ENCODE measurements around the gene KHDRBS2. TPM values are rescaled to one million over a fixed set of nuclear protein-coding genes. Genes with fewer than 3 reads are reported as not detected.

Gene KHDRBS2
- total RNA-seq, 1 donor from 2014 or later, result not detected

GRCh38 chr6:62262283-62262682 is 23.7 kb downstream of the KHDRBS2 start:
- no peak overlapping the region for H3K4me3 ChIP-seq
- no peaks in the 10 kb centered on the region for H3K4me1 ChIP-seq
- DNase-seq, result no peak
- no peaks in the 10 kb centered on the region for H3K27me3 ChIP-seq (ENCODE audit: low read depth)
- H3K27ac ChIP-seq (replicated peaks), result no peak overlapping the region
- H3K9me3 ChIP-seq (replicated peaks), result no peaks in the 10 kb centered on the region
- TF ChIP-seq CTCF (IDR thresholded peaks at IDR 0.05; ENCODE audit: borderline replicate concordance), result no peak
- intact Hi-C loops (cut with micrococcal nuclease), result no loop called here
- no peaks in the 10 kb centered on the region for H3K36me3 ChIP-seq

- no peak overlapping the region for H3K4me3 ChIP-seq
- no peak overlapping the region for H3K27ac ChIP-seq (replicated peaks)
- H3K9me3 ChIP-seq (replicated peaks), result no peaks in the 10 kb centered on the region
- no peaks in the 10 kb centered on the region for H3K36me3 ChIP-seq
- H3K27me3 ChIP-seq (ENCODE audit: low read depth), result no peaks in the 10 kb centered on the region
- no peaks in the 10 kb centered on the region for H3K4me1 ChIP-seq
- no peak for TF ChIP-seq CTCF (IDR thresholded peaks at IDR 0.05; ENCODE audit: borderline replicate concordance)
- intact Hi-C loops (cut with micrococcal nuclease), result no loop called here
- DNase-seq, result no peak
These were observed 39.9 kb downstream of the KHDRBS2 start for GRCh38 chr6:62246087-62246486.

GRCh38 chr6:62236784-62237183 is 49.2 kb downstream of the KHDRBS2 start:
- no peak for DNase-seq
- intact Hi-C loops (cut with micrococcal nuclease), result no loop called here
- Histone ChIP-seq H3K27ac (replicated peaks) (no peak overlapping the region), H3K4me1 (no peaks in the 10 kb centered on the region), H3K9me3 (replicated peaks) (no peaks in the 10 kb centered on the region), H3K36me3 (no peaks in the 10 kb centered on the region), H3K27me3 (ENCODE audit: low read depth) (no peaks in the 10 kb centered on the region), H3K4me3 (no peak overlapping the region)
- TF ChIP-seq CTCF (IDR thresholded peaks at IDR 0.05; ENCODE audit: borderline replicate concordance), result no peak

GRCh38 chr6:62229231-62229630 is 56.8 kb downstream of the KHDRBS2 start:
- Histone ChIP-seq H3K27me3 (ENCODE audit: low read depth) (no peaks in the 10 kb centered on the region), H3K27ac (replicated peaks) (no peak overlapping the region), H3K9me3 (replicated peaks) (peaks cover 31% of the 10 kb centered on the region), H3K4me1 (no peaks in the 10 kb centered on the region), H3K4me3 (no peak overlapping the region), H3K36me3 (no peaks in the 10 kb centered on the region)
- DNase-seq, result no peak
- no peak for TF ChIP-seq CTCF (IDR thresholded peaks at IDR 0.05; ENCODE audit: borderline replicate concordance)
- intact Hi-C loops (cut with micrococcal nuclease), result no loop called here

GRCh38 chr6:62217866-62218265 is 68.2 kb downstream of the KHDRBS2 start:
- no peaks in the 10 kb centered on the region for H3K36me3 ChIP-seq
- no peak overlapping the region for H3K27ac ChIP-seq (replicated peaks)
- peaks cover 16% of the 10 kb centered on the region for H3K9me3 ChIP-seq (replicated peaks)
- H3K4me1 ChIP-seq, result no peaks in the 10 kb centered on the region
- no peak overlapping the region for H3K4me3 ChIP-seq
- no peaks in the 10 kb centered on the region for H3K27me3 ChIP-seq (ENCODE audit: low read depth)
- TF ChIP-seq CTCF (IDR thresholded peaks at IDR 0.05; ENCODE audit: borderline replicate concordance), result no peak
- DNase-seq, result no peak
- intact Hi-C loops (cut with micrococcal nuclease), result no loop called here

GRCh38 chr6:62202078-62202477 is 83.9 kb downstream of the KHDRBS2 start:
- no peak for DNase-seq
- no peak for TF ChIP-seq CTCF (IDR thresholded peaks at IDR 0.05; ENCODE audit: borderline replicate concordance)
- intact Hi-C loops (cut with micrococcal nuclease), result no loop called here
- Histone ChIP-seq H3K4me1 (no peaks in the 10 kb centered on the region), H3K4me3 (no peak overlapping the region), H3K36me3 (no peaks in the 10 kb centered on the region), H3K27ac (replicated peaks) (no peak overlapping the region), H3K27me3 (ENCODE audit: low read depth) (no peaks in the 10 kb centered on the region), H3K9me3 (replicated peaks) (peaks cover 13% of the 10 kb centered on the region)
